Stomach smooth muscle (tissue), 2 donors: ENCODE results near the gene LEMD1.
"Not testable (repeated sequence)": the region's sequence is repeated elsewhere in the genome, so short reads cannot be mapped to it uniquely, and the experiment has no call there.

Source experiments
- H3K27ac ChIP-seq: one replicate; pipeline ENCODE4 v1.7.0; 2013; ENCODE audit warnings: mild to moderate bottlenecking, low read length, inconsistent platforms
- H3K27me3 ChIP-seq, 2 donors: one replicate each; pipeline ENCODE4 v1.7.0; 2013; ENCODE audit warnings: low read length in 2 of 2; ENCODE audit not compliant: insufficient read depth in 2 of 2, control insufficient read depth in 1 of 2
- H3K36me3 ChIP-seq, 2 donors: one replicate each; pipeline ENCODE4 v1.7.0; 2013; ENCODE audit warnings: low read length in 2 of 2; ENCODE audit not compliant: control insufficient read depth in 2 of 2, insufficient read depth in 2 of 2
- H3K4me1 ChIP-seq: one replicate; pipeline ENCODE4 v1.7.0; 2013; ENCODE audit warnings: low read length; ENCODE audit not compliant: control insufficient read depth, insufficient read depth
- H3K4me3 ChIP-seq, 2 donors: one replicate each; pipeline ENCODE4 v1.7.0; 2013; ENCODE audit warnings: low read length in 2 of 2
- H3K9ac ChIP-seq, 2 donors: one replicate each; pipeline ENCODE4 v1.7.0; 2013; ENCODE audit warnings: low read length in 2 of 2, mild to moderate bottlenecking in 1 of 2
- H3K9me3 ChIP-seq, 2 donors: one replicate each; pipeline ENCODE4 v1.7.0; 2013; ENCODE audit warnings: low read length in 2 of 2; ENCODE audit not compliant: control insufficient read depth in 2 of 2
- donor health status: healthy.
- donor health status: Pancreatic carcinoma.

Gene LEMD1

GRCh38 chr1:205365945-205366463 lies 55.9 kb downstream of the LEMD1 start:
- Histone ChIP-seq H3K27me3 (peaks cover 0 to 2% of the 10 kb centered on the region in 2 donors), H3K4me3 (no peak overlapping the region), H3K4me1 (no peaks in the 10 kb centered on the region), H3K9ac (no peak overlapping the region), H3K9me3 (no peaks in the 10 kb centered on the region), H3K27ac (no peak overlapping the region), H3K36me3 (no peaks in the 10 kb centered on the region)

GRCh38 chr1:205365086-205365485 lies 56.8 kb downstream of the LEMD1 start:
- not testable (repeated sequence) for H3K9ac ChIP-seq, H3K27ac ChIP-seq, H3K4me1 ChIP-seq, H3K9me3 ChIP-seq, H3K4me3 ChIP-seq, H3K36me3 ChIP-seq, H3K27me3 ChIP-seq

GRCh38 chr1:205360891-205361290 lies 61.0 kb downstream of the LEMD1 start:
- no peak overlapping the region for H3K27ac ChIP-seq
- no peaks in the 10 kb centered on the region for H3K9me3 ChIP-seq
- H3K9ac ChIP-seq = no peak overlapping the region
- H3K4me3 ChIP-seq = no peak overlapping the region
- no peaks in the 10 kb centered on the region for H3K4me1 ChIP-seq
- peaks cover 0 to 2% of the 10 kb centered on the region in 2 donors for H3K27me3 ChIP-seq
- H3K36me3 ChIP-seq = no peaks in the 10 kb centered on the region

GRCh38 chr1:205359771-205360565 lies 61.9 kb downstream of the LEMD1 start:
- Histone ChIP-seq H3K9ac (no peak overlapping the region), H3K27ac (no peak overlapping the region), H3K4me1 (no peaks in the 10 kb centered on the region), H3K9me3 (no peaks in the 10 kb centered on the region), H3K4me3 (no peak overlapping the region), H3K27me3 (peaks cover 0 to 2% of the 10 kb centered on the region in 2 donors), H3K36me3 (no peaks in the 10 kb centered on the region)

- Histone ChIP-seq H3K9ac (no peak overlapping the region), H3K27me3 (peaks cover 0 to 2% of the 10 kb centered on the region in 2 donors), H3K4me3 (no peak overlapping the region), H3K27ac (no peak overlapping the region), H3K4me1 (no peaks in the 10 kb centered on the region), H3K9me3 (no peaks in the 10 kb centered on the region), H3K36me3 (no peaks in the 10 kb centered on the region)
Observed at GRCh38 chr1:205358579-205358978, 63.3 kb downstream of the LEMD1 start.

- Histone ChIP-seq H3K4me1 (no peaks in the 10 kb centered on the region), H3K27me3 (peaks cover 0 to 2% of the 10 kb centered on the region in 2 donors)
Observed at GRCh38 chr1:205357567-205357966, 64.3 kb downstream of the LEMD1 start.

GRCh38 chr1:205356440-205357139 lies 65.3 kb downstream of the LEMD1 start, which contains the start of gene KLHDC8A:
Gene KLHDC8A, minus strand, starts transcription at chr1:205356922. Its CDS starts 13,318 bp downstream, at chr1:205343604.
- Histone ChIP-seq H3K4me3 (no peak within 1 kb of the TSS), H3K9me3 (no peaks in the 10 kb centered on the region), H3K9ac (no peak within 1 kb of the TSS), H3K36me3 (no peaks in the 10 kb centered on the region), H3K27me3 (peaks cover 0 to 2% of the 10 kb centered on the region in 2 donors), H3K27ac (no peak within 1 kb of the TSS), H3K4me1 (no peaks in the 10 kb centered on the region)

More at GRCh38 chr1:205357567-205357966, 64.3 kb downstream of the LEMD1 start:
- H3K9ac ChIP-seq = no peak overlapping the region
- H3K4me3 ChIP-seq = no peak overlapping the region
- no peaks in the 10 kb centered on the region for H3K36me3 ChIP-seq
- H3K27ac ChIP-seq = no peak overlapping the region
- no peaks in the 10 kb centered on the region for H3K9me3 ChIP-seq

GRCh38 chr1:205355075-205355453 lies 66.8 kb downstream of the LEMD1 start:
- H3K9me3 ChIP-seq = no peaks in the 10 kb centered on the region
- H3K36me3 ChIP-seq = no peaks in the 10 kb centered on the region
- H3K27ac ChIP-seq = no peak overlapping the region
- peaks cover 0 to 4% of the 10 kb centered on the region in 2 donors for H3K27me3 ChIP-seq
- H3K4me3 ChIP-seq = no peak overlapping the region
- H3K4me1 ChIP-seq = no peaks in the 10 kb centered on the region
- H3K9ac ChIP-seq = no peak overlapping the region

- Histone ChIP-seq H3K4me1 (no peaks in the 10 kb centered on the region), H3K27ac (no peak overlapping the region), H3K9ac (no peak overlapping the region), H3K4me3 (no peak overlapping the region), H3K9me3 (no peaks in the 10 kb centered on the region), H3K36me3 (no peaks in the 10 kb centered on the region), H3K27me3 (peaks cover 0 to 5% of the 10 kb centered on the region in 2 donors)
Observed at GRCh38 chr1:205354259-205355074, 67.4 kb downstream of the LEMD1 start.

GRCh38 chr1:205353612-205354011 lies 68.2 kb downstream of the LEMD1 start:
- H3K9me3 ChIP-seq = no peaks in the 10 kb centered on the region
- no peaks in the 10 kb centered on the region for H3K4me1 ChIP-seq
- peaks cover 0 to 8% of the 10 kb centered on the region in 2 donors for H3K27me3 ChIP-seq
- H3K27ac ChIP-seq = no peak overlapping the region
- H3K36me3 ChIP-seq = no peaks in the 10 kb centered on the region
- H3K4me3 ChIP-seq = no peak overlapping the region
- no peak overlapping the region for H3K9ac ChIP-seq
